Right ventricle myocardium superior (tissue), 1 donor: ENCODE data around the gene KCNAB2. TPM values are rescaled to one million over a fixed set of nuclear protein-coding genes. Genes with fewer than 3 reads are reported as not detected.

Experiments used
- ATAC-seq: fragments of 200-7000 bp; cut with Tn5 transposase; one replicate; pipeline ENCODE4 v1.9.1; 2020; ENCODE audit warnings: mild to moderate bottlenecking; ENCODE audit not compliant: poor library complexity
- DNase-seq: peaks from one replicate; pipeline ENCODE4 v3.0.0-alpha.2; 2020
- intact Hi-C: fragments of 100-400 bp; cut with DNase I; formaldehyde crosslinking; loops from one replicate; pipeline ENCODE4 v1.11.2; 2022
- total RNA-seq: library from RNA; stranded (reverse); fragmentation: NEBNext Ultra II Directional; extraction: Animal tissue kit (Norgen Biotek cat#: 25700); gene quantifications from one replicate; pipeline ENCODE4 v1.2.1, GENCODE V29; 2021
- donor health status: DM: no; HTN: yes; CAD: no; lungs with severe emphysema.

Gene KCNAB2
- total RNA-seq, 1 donor from 2014 or later = 21.2 TPM

DNA sequence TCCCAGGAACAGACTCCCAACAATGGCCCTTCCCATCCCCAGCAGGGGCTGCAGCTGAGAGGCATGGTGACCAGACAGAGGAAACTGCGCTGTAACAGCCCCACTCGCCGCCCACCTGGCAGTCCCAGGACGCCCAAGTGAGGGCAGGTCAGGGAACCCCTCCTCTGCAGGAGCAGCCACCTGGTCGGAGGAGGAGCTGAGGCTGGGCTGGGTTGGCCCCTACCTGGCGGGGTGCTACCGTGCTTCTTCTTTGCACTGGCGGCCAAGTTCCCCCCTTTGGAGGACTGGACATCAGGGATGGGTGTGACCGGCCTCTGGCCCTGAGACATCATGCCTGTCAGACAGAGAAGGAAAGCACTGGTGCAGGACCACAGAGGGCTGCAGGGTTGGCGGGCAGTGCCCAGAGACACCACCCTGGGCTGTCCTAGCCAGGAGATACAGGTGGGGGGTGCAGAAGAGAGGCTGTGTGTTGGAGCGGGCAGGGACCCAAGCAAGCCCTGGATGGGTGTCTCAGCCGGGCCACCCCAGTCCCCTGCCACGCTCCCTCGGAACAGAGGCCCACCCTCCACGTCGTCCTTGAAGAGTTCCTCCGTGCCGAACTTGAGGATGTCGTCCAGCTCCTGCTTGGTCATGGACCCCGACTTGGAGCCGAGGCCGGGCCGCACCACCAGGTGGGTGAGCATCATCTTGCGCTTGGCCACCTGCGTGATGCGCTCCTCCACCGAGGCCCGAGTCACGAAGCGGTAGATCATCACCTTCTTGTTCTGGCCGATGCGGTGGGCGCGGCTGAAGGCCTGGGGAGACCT lies 82.8 kb downstream of the KCNAB2 start:
- ATAC-seq (no peak), DNase-seq (peak; percentile 38)
- intact Hi-C loops = no loop called here

DNA sequence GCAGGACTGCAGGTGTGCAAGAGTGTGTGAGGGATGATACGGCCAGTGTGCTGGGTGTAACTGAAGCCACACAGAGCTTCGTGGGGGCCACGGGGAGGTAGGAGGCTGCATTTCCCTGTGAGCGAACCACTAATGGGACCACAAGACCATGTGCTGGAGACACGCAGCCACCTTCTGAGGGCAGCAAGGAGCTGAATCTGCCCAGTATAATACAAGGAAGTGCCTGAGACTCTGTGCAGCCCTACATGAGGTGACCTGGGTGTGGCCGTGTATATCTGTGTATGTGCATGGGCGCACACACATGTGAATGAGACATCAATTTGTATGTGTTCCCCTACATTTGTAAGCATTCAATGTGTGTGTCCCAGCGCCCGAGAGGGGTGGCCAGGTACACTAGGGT lies 83.6 kb downstream of the KCNAB2 start:
- DNase-seq (no peak), ATAC-seq (no peak)
- intact Hi-C loops = no loop called here

DNA sequence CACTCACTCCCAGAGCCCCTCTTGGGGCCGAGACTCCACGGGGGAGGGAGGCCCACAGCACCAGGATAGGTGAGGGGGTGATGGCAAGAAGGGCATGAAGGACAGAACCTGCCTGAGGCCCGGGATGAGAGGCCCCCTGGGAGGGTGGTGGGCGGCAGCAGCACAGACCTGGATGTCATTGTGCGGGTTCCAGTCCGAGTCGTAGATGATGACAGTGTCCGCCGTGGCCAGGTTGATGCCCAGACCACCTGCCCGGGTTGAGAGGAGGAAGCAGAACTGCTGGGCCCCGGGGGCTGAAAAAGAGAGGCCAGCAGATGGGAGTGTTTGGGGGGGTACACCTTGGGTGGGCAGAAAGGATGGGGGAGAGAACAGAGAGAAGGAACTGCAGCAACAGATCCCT lies 84.3 kb downstream of the KCNAB2 start:
- intact Hi-C loops = no loop called here
- DNase-seq (peak; percentile 26), ATAC-seq (no peak)

DNA sequence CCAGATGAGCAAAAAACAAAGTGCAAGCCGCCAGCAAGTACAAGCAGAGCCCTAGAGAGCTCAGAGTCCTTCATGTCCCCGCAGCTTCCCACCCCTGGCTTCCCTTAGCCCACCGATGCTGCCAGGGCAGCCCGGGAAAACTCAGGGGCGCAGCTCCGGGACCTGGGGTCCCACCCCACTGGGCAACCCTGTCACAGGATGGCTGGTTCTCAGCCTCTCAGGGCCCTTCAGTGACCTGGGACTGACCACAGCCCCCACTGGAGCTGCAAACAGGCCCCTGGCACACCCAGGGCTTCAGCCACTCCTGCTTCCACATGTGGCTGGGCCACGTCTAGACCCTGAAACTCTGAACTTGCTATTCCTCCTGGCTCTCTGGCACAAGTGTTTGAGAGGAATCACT lies 84.9 kb downstream of the KCNAB2 start:
- intact Hi-C loops = no loop called here
- ATAC-seq = no peak
- peak; percentile 19 for DNase-seq

DNA sequence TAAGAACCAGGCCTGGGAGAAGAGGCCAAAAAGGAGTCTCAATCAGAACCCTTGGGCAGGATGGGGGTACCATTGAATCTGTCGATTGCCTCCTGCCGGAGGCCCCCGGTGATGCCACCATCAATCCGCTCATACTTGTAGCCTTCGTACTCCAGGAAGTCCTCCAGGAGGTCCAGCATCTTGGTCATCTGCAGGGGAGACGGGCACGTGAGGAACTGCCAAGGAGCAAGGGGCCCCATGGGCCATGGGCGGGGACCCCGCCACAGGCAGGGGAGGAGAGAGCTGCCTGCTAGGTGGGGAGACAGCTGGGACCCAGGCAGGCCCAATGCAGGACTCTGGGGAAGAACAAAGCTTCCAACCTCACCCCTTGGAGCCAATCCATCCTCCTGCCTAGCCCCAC lies 85.9 kb downstream of the KCNAB2 start:
- ATAC-seq (no peak), DNase-seq (peak; percentile 6)
- intact Hi-C loops = no loop called here

DNA sequence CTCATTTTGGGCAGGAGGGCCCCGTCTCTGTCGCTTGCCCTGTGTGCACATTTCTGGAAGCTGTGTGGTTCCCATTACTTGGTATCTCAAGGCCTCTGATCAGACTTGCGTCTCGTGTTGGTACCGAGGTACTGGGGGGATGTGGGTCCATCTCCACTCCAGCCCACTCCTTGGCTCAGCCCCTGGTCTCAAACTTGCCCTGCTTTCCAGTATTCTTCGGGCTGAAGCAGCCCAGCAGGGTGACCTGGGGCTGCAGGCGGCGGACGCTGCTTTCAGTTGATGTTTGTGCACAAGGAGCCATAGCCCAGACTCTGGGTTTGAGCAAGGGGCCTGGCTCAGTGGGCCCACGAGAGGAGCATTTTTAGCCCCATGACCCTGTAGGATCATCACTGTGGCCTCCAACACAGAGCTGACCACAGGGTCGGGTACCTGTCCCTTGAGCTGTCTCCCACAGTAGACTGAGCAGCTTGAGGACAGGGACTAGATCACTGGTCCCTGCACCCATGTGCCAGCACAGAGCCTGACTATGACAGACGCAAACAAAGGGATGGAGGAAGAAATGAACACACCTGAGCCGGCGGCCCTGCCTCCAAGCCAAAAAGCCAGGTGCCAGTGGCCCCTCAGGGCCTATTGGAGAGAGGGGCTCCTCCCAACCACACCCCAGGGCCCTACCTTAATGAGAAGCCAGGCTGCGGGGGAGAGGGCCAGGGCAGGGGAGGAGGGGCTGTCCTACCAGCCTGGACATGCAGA lies 87.6 kb downstream of the KCNAB2 start:
- ATAC-seq = no peak
- intact Hi-C loops = no loop called here
- DNase-seq = peak; percentile 10

DNA sequence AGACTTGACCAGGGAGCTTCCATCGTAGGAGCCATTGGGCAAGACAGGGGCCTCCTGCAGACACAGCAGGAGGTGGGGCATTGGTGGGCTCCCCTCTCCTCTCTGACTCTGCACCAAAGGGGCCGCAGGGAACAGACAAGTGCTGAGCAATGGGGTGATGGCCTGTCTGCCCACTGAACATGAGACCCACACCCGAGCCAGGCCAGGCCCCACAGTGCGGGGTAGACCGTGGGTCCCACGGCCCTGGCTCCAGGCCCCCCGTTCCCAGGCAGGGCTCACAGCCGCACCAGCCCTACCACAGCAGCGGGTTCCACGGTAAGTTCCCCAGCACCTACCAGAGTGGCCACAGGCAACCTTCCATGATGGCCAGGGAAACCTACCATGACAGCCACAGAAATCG lies 88.5 kb downstream of the KCNAB2 start:
- DNase-seq = peak; percentile 15
- ATAC-seq = no peak

DNA sequence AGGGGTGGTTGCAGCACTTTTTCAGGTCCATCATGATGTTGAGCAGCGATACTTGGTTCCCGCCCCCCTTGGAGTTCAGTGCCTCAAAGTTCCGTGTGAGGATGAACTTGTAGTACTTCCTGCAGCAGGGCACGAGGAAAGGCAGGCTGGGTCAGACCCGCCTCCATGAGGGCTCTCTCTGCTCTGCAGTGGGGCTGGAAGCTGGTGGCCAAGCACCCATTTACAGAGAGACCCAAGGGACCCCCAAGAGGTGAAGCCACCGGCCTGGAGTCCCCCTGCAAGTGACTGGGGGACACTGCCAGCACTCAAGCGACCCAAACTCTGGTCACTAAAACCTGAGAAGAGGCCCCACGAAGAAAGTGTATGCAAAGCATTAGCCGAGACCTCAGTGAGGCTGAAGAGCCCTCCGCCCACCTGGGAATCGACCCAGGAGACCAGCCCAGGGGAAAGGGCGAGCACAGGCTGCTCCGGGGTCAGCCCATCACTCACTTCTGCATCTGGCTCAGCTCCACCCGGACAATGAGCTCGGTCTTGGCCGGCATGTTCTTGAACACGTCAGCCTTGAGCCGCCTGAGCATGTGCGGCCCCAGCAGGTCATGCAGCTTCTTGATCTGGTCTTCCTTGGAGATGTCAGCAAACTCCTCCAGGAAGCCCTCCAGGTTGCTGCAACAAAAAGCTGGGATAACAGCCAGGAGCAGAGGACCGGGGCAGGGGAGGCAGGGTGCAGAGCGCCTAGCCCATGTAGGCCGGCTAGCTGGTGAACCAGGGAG lies 89.2 kb downstream of the KCNAB2 start:
- ATAC-seq = no peak
- peak; percentile 19 for DNase-seq
- intact Hi-C loops = no loop called here

More for the DNA sequence above, 88.5 kb downstream of the KCNAB2 start:
- intact Hi-C loops = no loop called here

DNA sequence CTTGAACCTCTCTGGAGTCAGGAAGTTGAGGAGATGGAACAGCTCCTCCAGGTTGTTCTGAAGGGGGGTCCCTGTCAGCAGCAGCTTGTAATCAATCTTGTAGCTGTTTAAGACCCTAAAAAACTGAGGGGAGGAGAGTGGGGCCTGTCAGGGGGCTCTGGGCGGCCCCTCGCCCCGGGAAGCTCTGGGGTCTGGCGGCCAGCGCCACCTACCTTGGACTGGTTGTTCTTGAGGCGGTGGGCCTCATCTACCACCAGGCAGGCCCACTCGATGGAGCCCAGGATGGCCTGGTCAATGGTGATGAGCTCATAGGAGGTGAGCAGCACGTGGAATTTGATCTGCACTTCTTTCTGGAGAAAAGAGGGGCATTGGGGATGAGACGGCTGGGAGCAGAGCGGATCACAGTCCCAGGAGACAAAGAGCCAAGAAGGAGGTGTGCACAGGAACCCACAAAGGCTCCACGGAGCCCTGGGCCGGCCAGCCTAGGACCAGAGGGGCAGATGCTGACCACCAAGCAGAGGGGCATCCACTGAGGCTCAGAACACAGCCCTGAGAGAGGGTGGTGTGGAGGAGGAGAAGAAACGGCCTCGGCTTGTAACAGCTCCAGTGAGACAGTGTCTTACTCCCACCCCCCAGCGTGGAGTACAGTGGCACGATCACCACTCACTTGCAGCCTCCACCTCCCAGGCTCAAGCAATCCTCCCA lies 91.0 kb downstream of the KCNAB2 start:
- DNase-seq (peak; percentile 28), ATAC-seq (no peak)
- intact Hi-C loops = no loop called here

DNA sequence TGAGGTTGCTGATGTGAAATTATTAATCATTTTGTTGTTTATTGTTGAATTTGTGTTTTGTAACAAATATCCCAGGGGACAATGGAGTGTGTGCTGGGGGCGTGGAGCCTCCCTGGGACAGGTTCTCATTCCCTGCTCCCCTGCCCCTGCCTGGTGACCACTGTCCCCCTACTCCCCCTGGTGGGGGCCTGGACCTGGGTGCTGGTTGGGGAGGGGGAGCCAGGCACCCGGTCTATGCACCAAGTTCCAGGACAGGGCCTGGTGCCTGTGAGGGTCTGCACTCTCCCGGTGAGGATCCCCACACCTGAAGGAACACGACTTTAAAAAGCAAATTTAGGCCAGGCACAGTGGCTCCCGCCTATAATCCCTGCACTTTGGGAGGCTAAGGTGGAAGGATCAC lies 92.1 kb downstream of the KCNAB2 start:
- ATAC-seq (no peak), DNase-seq (peak; percentile 19)
- intact Hi-C loops = no loop called here

DNA sequence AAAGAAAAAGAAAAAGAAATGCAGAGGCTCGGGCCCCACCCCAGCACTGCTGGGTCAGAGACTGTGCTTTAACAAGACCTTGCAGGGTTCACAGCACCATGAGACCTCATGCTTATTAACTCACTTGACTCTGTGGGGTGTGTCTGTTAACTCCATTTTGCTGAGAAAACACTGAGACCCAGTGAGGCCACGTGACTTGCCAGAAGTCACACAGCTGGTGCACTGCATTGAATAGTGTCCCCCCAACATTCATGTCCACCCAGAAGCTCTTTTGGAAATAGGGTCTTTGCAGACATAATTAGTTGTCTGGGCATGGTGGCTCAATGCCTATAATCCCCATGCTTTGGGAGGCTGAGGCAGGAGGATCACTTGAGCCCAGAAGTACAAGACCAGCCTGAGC lies 94.7 kb downstream of the KCNAB2 start:
- intact Hi-C loops = no loop called here
- DNase-seq = peak; percentile 14
- no peak for ATAC-seq

DNA sequence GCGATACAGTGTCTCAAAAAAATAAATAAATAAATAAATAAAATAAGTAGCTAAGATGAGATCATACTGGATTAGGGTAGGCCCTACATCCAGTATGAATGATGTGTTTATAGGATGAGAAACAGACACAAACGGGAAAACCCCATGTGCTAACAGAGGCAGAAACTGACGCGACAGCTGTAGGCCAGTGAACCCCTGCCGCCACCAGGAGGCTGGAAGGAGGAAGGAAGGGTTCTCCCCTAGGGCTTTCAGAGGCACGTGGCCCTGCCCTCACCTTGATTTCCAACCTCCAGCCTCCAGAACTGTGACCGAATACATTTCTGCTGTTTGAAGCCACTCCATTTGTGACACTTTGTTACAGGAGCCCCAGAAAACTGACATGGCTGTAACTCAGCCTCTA lies 95.9 kb downstream of the KCNAB2 start:
- intact Hi-C loops = no loop called here
- DNase-seq (peak; percentile 25), ATAC-seq (no peak)

DNA sequence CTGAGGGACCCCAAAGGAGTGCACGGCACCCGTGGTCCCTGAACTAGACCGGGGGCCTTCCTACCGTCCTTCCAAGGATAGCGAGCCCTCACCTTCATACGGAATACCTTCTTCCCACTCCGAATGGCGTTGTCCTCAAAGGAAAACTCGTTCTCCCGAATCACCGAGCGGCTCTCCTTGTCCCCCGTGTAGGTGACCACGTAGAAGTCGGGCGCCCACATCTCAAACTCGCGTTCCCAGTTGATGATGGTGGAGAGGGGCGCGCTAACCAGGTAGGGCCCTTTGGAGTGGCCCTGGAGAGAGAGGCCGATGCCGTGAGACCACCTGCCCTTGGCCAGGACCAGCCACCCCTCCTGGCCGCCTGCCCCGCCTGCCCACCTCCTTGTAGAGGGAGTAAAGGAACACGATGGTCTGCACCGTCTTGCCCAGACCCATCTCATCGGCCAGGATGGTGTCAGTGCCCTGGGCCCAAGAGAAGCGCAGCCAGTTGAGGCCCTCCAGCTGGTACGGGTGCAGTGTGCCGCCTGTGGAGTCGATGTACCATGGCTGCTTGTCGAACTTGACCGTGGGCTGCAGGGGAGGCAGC lies 96.4 kb downstream of the KCNAB2 start:
- DNase-seq (no peak), ATAC-seq (no peak)
- intact Hi-C loops = no loop called here

DNA sequence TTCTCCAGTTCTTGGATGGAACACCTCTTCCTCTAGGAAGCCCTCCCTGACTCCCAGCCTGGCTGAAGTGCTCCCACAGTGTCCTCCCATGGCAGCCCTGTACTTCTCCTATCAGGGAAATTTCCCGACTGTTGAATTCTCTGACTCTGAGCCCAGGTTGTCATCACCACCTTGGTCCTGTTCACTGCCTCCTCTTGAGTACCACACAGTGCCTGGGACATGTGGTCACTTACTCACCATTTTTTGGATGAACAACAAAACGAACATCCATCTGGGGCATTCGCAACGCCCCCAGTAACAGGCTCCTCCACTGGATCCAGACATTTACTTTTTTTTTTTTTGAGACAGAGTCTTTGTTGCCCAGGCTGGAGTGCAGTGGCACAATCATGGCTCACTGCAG lies 97.0 kb downstream of the KCNAB2 start:
- intact Hi-C loops = no loop called here
- no peak for ATAC-seq

DNA sequence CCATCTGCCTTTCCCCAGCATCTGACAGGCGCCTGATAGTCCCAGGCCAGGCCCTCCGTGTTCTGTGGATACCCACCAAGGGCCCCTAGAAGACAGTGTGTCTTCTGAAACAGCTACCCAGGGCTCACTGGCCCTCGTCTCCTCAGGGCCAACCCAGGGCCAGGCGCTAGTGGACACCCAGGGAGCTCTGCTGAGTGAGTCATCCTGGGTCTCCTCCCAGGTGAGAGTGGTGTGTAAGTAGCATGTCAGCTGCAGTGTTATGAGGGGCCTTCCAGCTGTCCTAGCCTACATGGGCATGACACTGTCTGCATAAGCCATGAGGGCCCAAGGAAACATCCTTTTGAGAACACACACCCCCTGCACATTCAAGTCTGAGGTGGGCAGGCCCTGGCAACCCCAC lies 97.7 kb downstream of the KCNAB2 start:
- ATAC-seq (no peak), DNase-seq (no peak)
- intact Hi-C loops = no loop called here

More for the DNA sequence above, 97.0 kb downstream of the KCNAB2 start:
- no peak for DNase-seq

DNA sequence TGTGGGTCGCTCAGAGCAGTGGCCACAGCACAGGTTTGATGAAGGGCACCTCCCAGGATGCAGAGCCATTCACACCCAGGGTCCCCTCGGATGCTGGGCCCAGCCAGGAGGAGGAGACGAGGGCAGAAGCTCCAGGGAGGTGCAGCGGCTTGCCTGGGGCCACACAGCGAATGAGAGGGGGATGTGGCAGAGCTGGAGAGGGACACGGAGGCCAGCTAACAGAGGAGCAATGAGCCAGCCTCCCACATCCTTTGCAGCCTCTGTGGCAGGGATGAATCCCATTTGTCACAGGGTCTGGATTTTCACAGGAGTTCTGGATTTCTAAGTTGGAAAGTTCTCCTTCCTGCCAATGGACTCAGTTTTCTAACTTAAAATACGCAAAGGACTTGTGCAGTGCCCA lies 98.5 kb downstream of the KCNAB2 start:
- no peak for ATAC-seq
- intact Hi-C loops = no loop called here
- no peak for DNase-seq

DNA sequence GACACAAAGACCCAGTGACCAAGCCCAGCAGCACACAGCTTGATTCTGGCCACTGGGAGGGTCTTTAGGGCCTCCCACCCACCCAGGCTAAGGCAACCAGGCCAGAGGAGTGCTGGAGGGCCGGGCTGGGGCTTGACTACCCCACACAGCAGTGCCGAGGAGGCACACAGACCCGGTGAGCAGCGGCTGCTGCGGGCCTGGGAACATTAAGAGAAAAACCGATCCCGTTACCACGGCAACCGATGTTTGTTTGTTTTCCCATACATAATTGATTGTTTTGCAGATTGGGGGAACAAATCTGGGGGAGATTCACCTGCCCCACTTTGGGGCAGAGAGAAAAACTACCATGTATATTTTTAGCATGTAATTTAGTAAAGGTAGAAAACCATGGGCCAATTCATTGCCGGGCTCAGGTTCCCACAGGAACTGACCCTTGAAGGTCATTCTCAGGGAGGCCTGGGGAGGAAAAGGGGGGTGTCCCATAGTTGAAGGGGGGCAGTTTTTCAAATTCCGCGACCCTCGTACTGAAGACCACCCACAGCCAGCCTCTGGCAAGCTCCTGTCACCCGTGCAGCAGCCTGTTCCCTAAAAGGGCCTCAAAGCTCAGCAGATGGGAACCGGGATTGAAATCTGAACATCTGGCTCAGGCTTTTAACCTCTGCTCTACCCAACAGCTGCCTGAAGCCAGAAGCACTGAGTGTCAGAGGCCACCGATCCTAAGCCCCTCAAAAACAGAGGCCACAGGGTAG lies 99.1 kb downstream of the KCNAB2 start:
- ATAC-seq (no peak), DNase-seq (no peak)
- intact Hi-C loops = no loop called here

DNA sequence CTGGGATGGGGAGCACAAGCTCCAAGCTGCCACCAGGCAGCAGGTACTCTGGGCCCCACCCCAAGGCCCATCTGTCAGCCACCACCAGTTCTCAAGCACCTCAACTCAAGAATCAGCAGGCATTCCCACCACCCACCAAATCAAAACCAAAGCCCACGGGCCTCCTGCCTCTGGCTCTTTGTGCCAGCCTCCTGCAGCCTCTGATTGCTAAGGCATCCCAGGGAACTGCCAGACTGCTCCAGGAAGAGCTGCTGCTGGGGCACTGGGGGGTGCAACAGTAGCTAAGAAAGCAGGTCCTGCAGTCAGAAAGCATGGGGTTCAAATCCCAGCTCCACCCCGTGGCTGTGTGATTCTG lies 99.7 kb downstream of the KCNAB2 start:
- no peak for DNase-seq
- intact Hi-C loops = no loop called here
- ATAC-seq = no peak
